Choroid plexus epithelial cell (primary cell): ENCODE data around the gene BPIFB4.

Source experiments
- DNase-seq: peaks from one replicate; pipeline ENCODE4 v3.0.0-alpha.2; 2010; ENCODE audit warnings: low read depth
- H3K4me3 ChIP-seq: 2 replicates; pipeline ENCODE4 v1.5.1; 2011; ENCODE audit warnings: low read depth, mild to moderate bottlenecking, control low read depth, low read length, moderate library complexity
- CTCF ChIP-seq: conservative IDR thresholded peaks from 2 replicates; pipeline ENCODE4 v1.5.1; 2011; ENCODE audit warnings: low read depth, mild to moderate bottlenecking, control low read depth, inconsistent platforms, low read length, moderate library complexity

The BPIFB4 gene

GRCh38 chr20:33160681-33161080 lies 81.2 kb downstream of the BPIFB4 start:
- no peak for TF ChIP-seq CTCF
- H3K4me3 ChIP-seq, result no peak overlapping the region
- no peak for DNase-seq
